ENCODE data around the gene CAST. TPM values are rescaled to one million over a fixed set of nuclear protein-coding genes. Genes with fewer than 3 reads are reported as not detected.
A peak's percentile ranks its signal among the peaks of the same experiment; 100 is the strongest.

The CAST gene
- total RNA-seq, 1 experiment from 2014 or later, result 418 TPM

DNA sequence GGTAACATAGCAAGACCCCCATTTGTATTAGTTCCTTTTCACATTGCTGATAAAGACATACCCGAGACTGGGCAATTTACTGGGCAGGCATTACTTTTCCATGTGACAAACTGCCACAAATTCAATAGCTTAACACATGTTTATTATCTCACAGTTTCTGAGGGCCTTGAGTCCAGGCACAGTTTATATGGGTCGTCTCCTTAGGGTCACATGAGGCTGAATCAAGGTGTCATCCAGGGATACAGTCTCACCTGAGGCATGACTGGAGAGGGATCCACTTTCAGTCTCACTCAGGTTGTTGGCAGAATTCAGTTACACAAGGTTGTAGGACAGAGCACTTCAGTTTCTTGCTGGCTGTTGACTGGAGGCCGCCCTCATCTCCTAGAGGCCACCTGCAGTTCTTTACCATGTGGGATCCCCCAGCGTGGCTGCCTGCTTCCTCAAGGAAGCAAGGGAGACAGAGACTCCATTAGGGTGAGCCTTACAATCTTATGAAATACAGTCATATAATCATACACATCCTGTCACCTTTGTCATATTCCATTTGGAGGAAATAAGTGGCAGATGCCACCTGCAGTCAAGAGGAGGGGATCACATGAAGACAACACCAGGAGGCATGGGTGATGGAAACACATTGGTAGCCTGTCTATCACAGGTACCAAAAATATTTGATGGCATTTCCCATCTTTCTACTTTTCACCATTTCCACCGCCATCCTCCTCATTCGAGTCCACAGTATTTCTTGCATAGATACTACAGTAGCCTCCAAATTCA lies 160.7 kb downstream of the CAST start:
- H3K4me1 Mint-ChIP-seq (ENCODE audit: low read depth, unreplicated experiment), result peaks cover 13% of the 10 kb centered on the region
- Histone ChIP-seq H3K36me3 (ENCODE audit: control insufficient read depth, insufficient read depth, low read length) (no peaks in the 10 kb centered on the region), H3K4me1 (peaks cover 11% of the 10 kb centered on the region; the same call in 1 of the 2 replicates), H3K4me3 (ENCODE audit: low read depth, low read length) (no peak overlapping the region), H3K27me3 (replicated peaks; ENCODE audit: control insufficient read depth, insufficient read depth, low read length) (no peaks in the 10 kb centered on the region; the same call in 1 of the 2 replicates), H3K9me3 (no peaks in the 10 kb centered on the region)
- no peaks in the 10 kb centered on the region for H3K36me3 Mint-ChIP-seq (ENCODE audit: insufficient read depth, unreplicated experiment)
- no peaks in the 10 kb centered on the region for H3K27me3 Mint-ChIP-seq (ENCODE audit: insufficient read depth, unreplicated experiment)
- ChIA-PET POLR2A (no interaction called here), CTCF (no interaction called here)
- no TSS peak for BruUV-seq (replicated peaks)
- TF ChIP-seq, protein P1, sequence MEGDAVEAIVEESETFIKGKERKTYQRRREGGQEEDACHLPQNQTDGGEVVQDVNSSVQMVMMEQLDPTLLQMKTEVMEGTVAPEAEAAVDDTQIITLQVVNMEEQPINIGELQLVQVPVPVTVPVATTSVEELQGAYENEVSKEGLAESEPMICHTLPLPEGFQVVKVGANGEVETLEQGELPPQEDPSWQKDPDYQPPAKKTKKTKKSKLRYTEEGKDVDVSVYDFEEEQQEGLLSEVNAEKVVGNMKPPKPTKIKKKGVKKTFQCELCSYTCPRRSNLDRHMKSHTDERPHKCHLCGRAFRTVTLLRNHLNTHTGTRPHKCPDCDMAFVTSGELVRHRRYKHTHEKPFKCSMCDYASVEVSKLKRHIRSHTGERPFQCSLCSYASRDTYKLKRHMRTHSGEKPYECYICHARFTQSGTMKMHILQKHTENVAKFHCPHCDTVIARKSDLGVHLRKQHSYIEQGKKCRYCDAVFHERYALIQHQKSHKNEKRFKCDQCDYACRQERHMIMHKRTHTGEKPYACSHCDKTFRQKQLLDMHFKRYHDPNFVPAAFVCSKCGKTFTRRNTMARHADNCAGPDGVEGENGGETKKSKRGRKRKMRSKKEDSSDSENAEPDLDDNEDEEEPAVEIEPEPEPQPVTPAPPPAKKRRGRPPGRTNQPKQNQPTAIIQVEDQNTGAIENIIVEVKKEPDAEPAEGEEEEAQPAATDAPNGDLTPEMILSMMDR (IDR thresholded peaks at IDR 0.05; ENCODE audit: insufficient read depth in 1 of 2, low read depth in 1 of 2, low read length in 1 of 2, severe bottlenecking in 1 of 2, unreplicated experiment in 1 of 2), result no peak
- no peak overlapping the region for H3K4me3 Mint-ChIP-seq (ENCODE audit: unreplicated experiment)
- intact Hi-C loops (cut with micrococcal nuclease; ENCODE audit: unreplicated experiment), result loop anchor here (5.0 kb wide), 1 partner anchor 211 kb away; no protein-coding TSS in a partner anchor
- no peak for DNase-seq
- no peak overlapping the region for H3K27ac Mint-ChIP-seq (ENCODE audit: unreplicated experiment)
- H3K9me3 Mint-ChIP-seq (ENCODE audit: unreplicated experiment), result no peaks in the 10 kb centered on the region

DNA sequence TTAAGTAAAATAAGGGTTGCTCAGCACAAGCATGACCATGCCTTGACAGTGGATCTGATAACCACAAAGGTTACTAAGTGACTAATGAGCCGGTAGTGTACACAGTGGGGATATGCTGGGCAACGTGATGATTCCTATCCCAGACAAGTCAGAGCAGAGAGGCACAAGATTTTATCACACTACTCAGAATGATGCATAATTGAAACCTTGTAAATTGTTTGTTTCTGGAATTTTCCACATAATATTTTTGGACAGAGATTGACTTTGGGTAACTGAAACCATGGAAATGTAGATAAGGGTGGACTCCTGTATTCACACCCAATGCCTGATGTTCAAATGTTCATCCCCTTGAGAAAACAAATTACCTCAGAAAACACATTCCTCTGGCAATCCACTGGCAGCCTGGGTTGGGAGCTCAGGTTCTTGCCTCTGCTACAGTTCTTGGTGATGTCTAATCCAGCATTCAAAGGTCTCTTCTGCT lies 161.8 kb downstream of the CAST start:
- peak in 1 of 2 experiments; percentile 24 for DNase-seq
- Mint-ChIP-seq H3K9me3 (ENCODE audit: unreplicated experiment) (no peaks in the 10 kb centered on the region), H3K27me3 (ENCODE audit: insufficient read depth, unreplicated experiment) (no peaks in the 10 kb centered on the region), H3K27ac (ENCODE audit: unreplicated experiment) (no peak overlapping the region), H3K4me3 (ENCODE audit: unreplicated experiment) (no peak overlapping the region), H3K36me3 (ENCODE audit: insufficient read depth, unreplicated experiment) (no peaks in the 10 kb centered on the region), H3K4me1 (ENCODE audit: low read depth, unreplicated experiment) (peaks cover 13% of the 10 kb centered on the region)
- peaks cover 11% of the 10 kb centered on the region; the same call in 1 of the 2 replicates for H3K4me1 ChIP-seq
- H3K9me3 ChIP-seq, result no peaks in the 10 kb centered on the region
- CTCF ChIA-PET, result no interaction called here
- intact Hi-C loops (cut with micrococcal nuclease; ENCODE audit: unreplicated experiment), result loop anchor here (5.0 kb wide), 1 partner anchor 212 kb away; no protein-coding TSS in a partner anchor
- H3K27me3 ChIP-seq (replicated peaks; ENCODE audit: control insufficient read depth, insufficient read depth, low read length), result no peaks in the 10 kb centered on the region; the same call in 1 of the 2 replicates
- H3K4me3 ChIP-seq (ENCODE audit: low read depth, low read length), result no peak overlapping the region
- TF ChIP-seq, protein P1 (IDR thresholded peaks at IDR 0.05; ENCODE audit: insufficient read depth in 1 of 2, low read depth in 1 of 2, low read length in 1 of 2, severe bottlenecking in 1 of 2, unreplicated experiment in 1 of 2), result no peak
- no peaks in the 10 kb centered on the region for H3K36me3 ChIP-seq (ENCODE audit: control insufficient read depth, insufficient read depth, low read length)
- BruUV-seq (replicated peaks), result no TSS peak
- POLR2A ChIA-PET, result no interaction called here

Other genes with a start within 250 kb of the CAST start
- gene PCSK1, start 229.1 kb upstream of the CAST start, total RNA-seq (2022), result 0.41 TPM in 1 of 2 replicates, not detected in the other
- 31.8 and 32.0 TPM in 2 replicates for gene ERAP1, start 145.6 kb downstream of the CAST start, total RNA-seq (2022)
- gene ERAP2, start 214.1 kb downstream of the CAST start, total RNA-seq (2022), result 3.9 and 4.5 TPM in 2 replicates

Measured in Caco-2 (cell line).